Astrocyte of the hippocampus (primary cell): Measurements from ENCODE around the gene CUTA.

Source experiments
- DNase-seq: peaks from one replicate; pipeline ENCODE4 v3.0.0; 2011; ENCODE audit warnings: low read depth, low spot score

CUTA gene

GRCh38 chr6:33439956-33440648 is 22.2 kb upstream of the CUTA start:
- no peak for DNase-seq

- DNase-seq, result no peak
These were observed 21.2 kb upstream of the CUTA start for GRCh38 chr6:33438978-33439594.

- no peak for DNase-seq
These were observed 19.8 kb upstream of the CUTA start for GRCh38 chr6:33437666-33438065.

GRCh38 chr6:33434961-33435360 is 17.1 kb upstream of the CUTA start:
- DNase-seq, result no peak

GRCh38 chr6:33433544-33434191 is 15.8 kb upstream of the CUTA start:
- DNase-seq, result peak; percentile 64

GRCh38 chr6:33433001-33433543 is 15.2 kb upstream of the CUTA start:
- no peak for DNase-seq

- DNase-seq, result no peak
These were observed 14.6 kb upstream of the CUTA start for GRCh38 chr6:33432546-33432945.

- DNase-seq, result no peak
These were observed 14.1 kb upstream of the CUTA start for GRCh38 chr6:33431880-33432541.

- peak; percentile 76 for DNase-seq
These were observed 13.3 kb upstream of the CUTA start for GRCh38 chr6:33430991-33431879.

GRCh38 chr6:33430334-33430733 is 12.4 kb upstream of the CUTA start:
- DNase-seq, result no peak

GRCh38 chr6:33429750-33430052 is 11.8 kb upstream of the CUTA start:
- DNase-seq, result no peak

- no peak for DNase-seq
These were observed 11.3 kb upstream of the CUTA start for GRCh38 chr6:33428966-33429749.

- peak; percentile 17 for DNase-seq
These were observed 10.5 kb upstream of the CUTA start for GRCh38 chr6:33428224-33428965.

- peak; percentile 58 for DNase-seq
These were observed 9.8 kb upstream of the CUTA start for GRCh38 chr6:33427585-33428223.

- DNase-seq, result peak; percentile 15
These were observed 8.9 kb upstream of the CUTA start for GRCh38 chr6:33426590-33427511.

- DNase-seq, result peak; percentile 92
These were observed 8.0 kb upstream of the CUTA start for GRCh38 chr6:33425668-33426577.
